HepG2 (cell line): Measurements from ENCODE around the gene NUDT17. TPM values are rescaled to one million over a fixed set of nuclear protein-coding genes. Genes with fewer than 3 reads are reported as not detected.

Experiments
- CAMTA2 ChIP-seq: sonication (generic); formaldehyde crosslinking; IDR thresholded peaks from 2 replicates; pipeline ENCODE4 v1.4.0; 2020; ENCODE audit warnings: mild to moderate bottlenecking, missing genetic modification reagents, borderline replicate concordance
- CTCF ChIP-seq: sonication (generic); formaldehyde crosslinking; IDR thresholded peaks from 2 replicates; pipeline ENCODE4 v1.5.0; 2020; ENCODE audit warnings: mild to moderate bottlenecking, missing genetic modification reagents, moderate library complexity
- DPF2 ChIP-seq: sonication (generic); formaldehyde crosslinking; IDR thresholded peaks from 2 replicates; pipeline ENCODE4 v1.4.0; 2020; ENCODE audit warnings: mild to moderate bottlenecking, low read depth, missing genetic modification reagents, borderline replicate concordance
- E2F1 ChIP-seq: sonication (generic); formaldehyde crosslinking; IDR thresholded peaks from 2 replicates; pipeline ENCODE4 v1.5.0; 2020; ENCODE audit warnings: missing genetic modification reagents
- ELF3 ChIP-seq: IDR thresholded peaks from 2 replicates; pipeline ENCODE4 v1.6.1; 2016; ENCODE audit warnings: missing genetic modification reagents, missing compliant biosample characterization
- GMEB2 ChIP-seq: IDR thresholded peaks from 2 replicates; pipeline ENCODE4 v1.6.1; 2016; ENCODE audit warnings: missing biosample characterization, missing genetic modification reagents, low read depth
- HHEX ChIP-seq: IDR thresholded peaks from 2 replicates; pipeline ENCODE4 v1.6.1; 2016; ENCODE audit warnings: control low read depth
- HOXA3 ChIP-seq: sonication (generic); formaldehyde crosslinking; IDR thresholded peaks from 2 replicates; pipeline ENCODE4 v1.5.0; 2020; ENCODE audit warnings: missing genetic modification reagents
- KDM5A ChIP-seq: fragments of 200-600 bp; sonication (generic); IDR thresholded peaks from 2 replicates; pipeline ENCODE4 v1.7.0; 2018; ENCODE audit warnings: antibody characterized with exemption, mild to moderate bottlenecking, low read length, borderline replicate concordance
- KLF16 ChIP-seq, 2 experiments: sonication (generic) in 1 of 2; formaldehyde crosslinking in 1 of 2; IDR thresholded peaks; 2 replicates each; pipeline versions ENCODE4 v1.6.1 to v1.8.0; 2016 to 2023; ENCODE audit warnings: missing genetic modification reagents in 2 of 2, missing compliant biosample characterization in 1 of 2
- MAX ChIP-seq: IDR thresholded peaks from 2 replicates; pipeline ENCODE4 v1.6.1; 2012; ENCODE audit warnings: inconsistent platforms
- MEIS2 ChIP-seq: sonication (generic); formaldehyde crosslinking; IDR thresholded peaks from 2 replicates; pipeline ENCODE4 v1.9.0; 2021; ENCODE audit warnings: mild to moderate bottlenecking, missing genetic modification reagents
- MLX ChIP-seq: IDR thresholded peaks from 2 replicates; pipeline ENCODE4 v1.6.1; 2016
- SIN3A ChIP-seq: IDR thresholded peaks from 2 replicates; pipeline ENCODE4 v1.6.1; 2011; ENCODE audit warnings: low read depth, mild to moderate bottlenecking, control low read depth, low read length, borderline replicate concordance
- SRY ChIP-seq: sonication (generic); formaldehyde crosslinking; IDR thresholded peaks from 2 replicates; pipeline ENCODE4 v1.8.0; 2022; ENCODE audit warnings: mild to moderate bottlenecking, missing genetic modification reagents
- TEAD3 ChIP-seq: optimal IDR thresholded peaks from 2 replicates; pipeline ENCODE3; 2016; ENCODE audit warnings: borderline replicate concordance
- U2AF1 ChIP-seq: fragments of 200-400 bp; formaldehyde crosslinking; optimal IDR thresholded peaks from 2 replicates; pipeline ENCODE3; 2017; ENCODE audit warnings: mild to moderate bottlenecking, low read depth, low read length
- UBTF ChIP-seq: sonication (generic); formaldehyde crosslinking; IDR thresholded peaks from 2 replicates; pipeline ENCODE4 v1.4.0; 2020; ENCODE audit warnings: mild to moderate bottlenecking, missing genetic modification reagents
- ZBTB7A ChIP-seq: sonication (generic); formaldehyde crosslinking; IDR thresholded peaks from 2 replicates; pipeline ENCODE4 v1.8.0; 2022; ENCODE audit warnings: mild to moderate bottlenecking, missing genetic modification reagents
- ZFP90 ChIP-seq: sonication (generic); formaldehyde crosslinking; IDR thresholded peaks from 2 replicates; pipeline ENCODE4 v1.8.0; 2022; ENCODE audit warnings: missing genetic modification reagents, mild to moderate bottlenecking, inconsistent platforms, borderline replicate concordance
- ZMAT3 ChIP-seq: sonication (generic); formaldehyde crosslinking; conservative IDR thresholded peaks from 2 replicates; pipeline ENCODE4 v1.7.0; 2021; ENCODE audit warnings: missing genetic modification reagents
- ZNF766 ChIP-seq: sonication (generic); formaldehyde crosslinking; IDR thresholded peaks from 2 replicates; pipeline ENCODE4 v1.5.0; 2020; ENCODE audit warnings: missing genetic modification reagents, borderline replicate concordance
- polyA plus RNA-seq, 8 experiments: library from polyadenylated mRNA; depleted of rRNA in 3 of 8; stranded (reverse) in 7 of 8; unstranded in 1 of 8; fragments of >200 nt; fragmentation: Illumina TruSeq in 4 of 8; extraction: Trizol in 4 of 8; gene quantifications; 2 replicates each; pipeline versions ENCODE4 v1.2.1 to v1.2.3, GENCODE V29; 2011 to 2016; ENCODE audit warnings: low read depth in 4 of 8, missing spikeins in 1 of 8, mixed read lengths in 1 of 8; ENCODE audit not compliant: insufficient read depth in 1 of 8
- total RNA-seq, 5 experiments: library from RNA; depleted of rRNA; stranded (reverse); fragments of >200 nt; fragmentation: Illumina TruSeq; extraction: Trizol; gene quantifications; 2 replicates each; pipeline ENCODE4 v1.2.3, GENCODE V29; 2016; ENCODE audit warnings: low read depth in 1 of 5

NUDT17 gene
- total and polyA plus RNA-seq, 2 of the 13 experiments (the other 11 are each of a cell fraction or from before 2014, with no cell fraction given) = 2.6 to 5.8 TPM

- TF ChIP-seq UBTF (CRISPR knock-in tag) (peak; percentile 93), DPF2 (CRISPR knock-in tag) (no peak), ZBTB7A (CRISPR knock-in tag) (0 out of 2 replicates have a peak, but pooled peaks have one; percentile 22), MEIS2 (CRISPR knock-in tag) (peak; percentile 65; the same call in 1 of the 2 replicates), ELF3 (CRISPR knock-in tag) (peak; percentile 56; the same call in 1 of the 2 replicates), HHEX (CRISPR knock-in tag) (no peak), SRY (CRISPR knock-in tag) (peak; percentile 47; the same call in 1 of the 2 replicates), CTCF (CRISPR knock-in tag) (peak; percentile 94), KLF16 (CRISPR knock-in tag; IDR thresholded peaks at IDR 0.05) (peak in 1 of 2 experiments; percentile 63; a peak in 1 of 4 replicates), CAMTA2 (CRISPR knock-in tag) (peak; percentile 83; the same call in 1 of the 2 replicates), MAX (peak; percentile 81), E2F1 (no peak; the same call in none of the 2 replicates), HOXA3 (CRISPR knock-in tag) (peak; percentile 49), SIN3A (0 out of 2 replicates have a peak, but pooled peaks have one; percentile 39), ZMAT3 (peak; percentile 82), U2AF1 (no peak), MLX (CRISPR knock-in tag) (no peak), ZNF766 (CRISPR knock-in tag) (0 out of 2 replicates have a peak, but pooled peaks have one; percentile 32), TEAD3 (peak; percentile 55), KDM5A (no peak), ZFP90 (CRISPR knock-in tag) (no peak; the same call in 1 of the 2 replicates), GMEB2 (CRISPR knock-in tag) (no peak)
Observed at GRCh38 chr1:145845514-145846161, at the start of gene NUDT17 (continued).
